A549 (cell line): Measurements from ENCODE around the gene HPF1. TPM values are rescaled to one million over a fixed set of nuclear protein-coding genes. Genes with fewer than 3 reads are reported as not detected.

Experiments used
- ATAC-seq, 2 experiments: fragments of 200-7000 bp in 1 of 2; fragments of >200 bp in 1 of 2; cut with Nextera tagmentation in 1 of 2; cut with Tn5 transposase in 1 of 2; 3 replicates each; pipeline versions ENCODE4 v1.8.0 to v1.9.1; 2018 to 2020; ENCODE audit warnings: mild to moderate bottlenecking in 1 of 2, moderate library complexity in 1 of 2
- CTCF ChIA-PET: fragments of 300-600 bp; sonication (Branson Sonifier 250); formaldehyde crosslinking; extraction: SDS; loops from one replicate; lab custom pipeline; 2021; ENCODE audit warnings: antibody characterized with exemption, inconsistent platforms; lab: Yijun Ruan, JAX
- POLR2A ChIA-PET: fragments of 350-600 bp; formaldehyde crosslinking; extraction: SDS; loops from one replicate; lab custom pipeline; 2021; ENCODE audit warnings: antibody characterized with exemption, inconsistent platforms; lab: Yijun Ruan, JAX
- DNase-seq, 2 experiments: peaks; one replicate each; pipeline versions ENCODE4 v3.0.0 to v3.0.0-alpha.2; 2011 to 2016; ENCODE audit warnings: low read depth in 1 of 2, low spot score in 1 of 2
- FAIRE-seq: peaks from 2 replicates; lab custom pipeline; 2011; peaks lifted over from hg19 to GRCh38; lab: Jason Lieb, UNC
- H3K27ac ChIP-seq, 2 experiments: fragments of >200 bp; sonication (Bioruptor Twin); formaldehyde crosslinking; 3 replicates each; pipeline ENCODE4 v1.5.1; 2016 to 2017
- H3K4me1 ChIP-seq: fragments of >200 bp; sonication (Bioruptor Twin); formaldehyde crosslinking; 3 replicates; pipeline ENCODE4 v1.6.1; 2016
- H3K4me2 ChIP-seq: fragments of >200 bp; sonication (Bioruptor Twin); formaldehyde crosslinking; 3 replicates; pipeline ENCODE4 v1.6.1; 2016
- H3K4me3 ChIP-seq: fragments of >200 bp; sonication (Bioruptor Twin); formaldehyde crosslinking; 3 replicates; pipeline ENCODE4 v1.5.1; 2016
- H3K9me3 ChIP-seq: fragments of >200 bp; sonication (Bioruptor Twin); formaldehyde crosslinking; 3 replicates; pipeline ENCODE4 v1.6.1; 2016
- BHLHE40 ChIP-seq: IDR thresholded peaks from 2 replicates; pipeline ENCODE4 v1.6.1; 2012; ENCODE audit warnings: low read depth, low read length, inconsistent platforms
- CBX8 ChIP-seq: fragments of 200-600 bp; sonication (generic); IDR thresholded peaks from 2 replicates; pipeline ENCODE4 v1.6.1; 2016
- CTCF ChIP-seq: fragments of >200 bp; sonication (Bioruptor Twin); formaldehyde crosslinking; IDR thresholded peaks from 3 replicates; pipeline ENCODE4 v1.5.1; 2016
- EHF ChIP-seq: fragments of 250-450 bp; sonication (Bioruptor Pico); IDR thresholded peaks from 2 replicates; pipeline ENCODE4 v1.5.0; 2020; ENCODE audit warnings: mild to moderate bottlenecking
- EHMT2 ChIP-seq: fragments of 200-600 bp; sonication (generic); IDR thresholded peaks from 2 replicates; pipeline ENCODE4 v1.6.1; 2016; ENCODE audit warnings: antibody characterized with exemption, low read depth, mild to moderate bottlenecking, moderate library complexity
- EP300 ChIP-seq, 2 experiments: fragments of >200 bp; sonication (Bioruptor Twin); formaldehyde crosslinking; IDR thresholded peaks; 2 replicates in 1 of 2; 3 replicates in 1 of 2; pipeline ENCODE4 v1.6.1; 2016 to 2017
- ESRRA ChIP-seq: fragments of 150-350 bp; IDR thresholded peaks from 2 replicates; pipeline ENCODE4 v1.6.1; 2014; ENCODE audit warnings: mild to moderate bottlenecking, low read length, borderline replicate concordance
- FOSB ChIP-seq: fragments of 250-450 bp; sonication (Bioruptor Pico); IDR thresholded peaks from 2 replicates; pipeline ENCODE4 v1.5.0; 2020; ENCODE audit warnings: mild to moderate bottlenecking, moderate library complexity
- HEYL ChIP-seq: fragments of 250-450 bp; sonication (Bioruptor Pico); IDR thresholded peaks from 2 replicates; pipeline ENCODE4 v1.8.0; 2021; ENCODE audit warnings: mild to moderate bottlenecking, moderate library complexity
- HOXB13 ChIP-seq: fragments of 250-450 bp; sonication (Bioruptor Pico); IDR thresholded peaks from 2 replicates; pipeline ENCODE4 v1.5.0; 2020; ENCODE audit warnings: low read depth, mild to moderate bottlenecking, moderate library complexity
- KDM1A ChIP-seq: fragments of 200-600 bp; sonication (generic); IDR thresholded peaks from 2 replicates; pipeline ENCODE4 v1.6.1; 2016; ENCODE audit warnings: low read depth, mild to moderate bottlenecking
- KDM5A ChIP-seq: fragments of 200-600 bp; sonication (generic); IDR thresholded peaks from 2 replicates; pipeline ENCODE4 v1.6.1; 2016; ENCODE audit warnings: antibody characterized with exemption, mild to moderate bottlenecking
- MAFK ChIP-seq: fragments of 450-650 bp; IDR thresholded peaks from 2 replicates; pipeline ENCODE4 v1.6.1; 2014; ENCODE audit not compliant: partially characterized antibody
- MYC ChIP-seq: IDR thresholded peaks from 2 replicates; pipeline ENCODE4 v1.6.1; 2012; ENCODE audit warnings: mild to moderate bottlenecking, inconsistent platforms, low read length, improper control_type of control experiment, borderline replicate concordance
- NPAS2 ChIP-seq: fragments of 250-450 bp; sonication (Bioruptor Pico); IDR thresholded peaks from 2 replicates; pipeline ENCODE4 v1.8.0; 2022; ENCODE audit warnings: mild to moderate bottlenecking, moderate library complexity, borderline replicate concordance
- PBX3 ChIP-seq: IDR thresholded peaks from 2 replicates; pipeline ENCODE4 v1.6.1; 2012
- SMC3 ChIP-seq: fragments of >200 bp; sonication (Bioruptor Twin); formaldehyde crosslinking; IDR thresholded peaks from 3 replicates; pipeline ENCODE4 v1.6.1; 2018; ENCODE audit warnings: inconsistent platforms
- SREBF2 ChIP-seq: fragments of 450-650 bp; IDR thresholded peaks from 2 replicates; pipeline ENCODE4 v1.6.1; 2014; ENCODE audit warnings: mild to moderate bottlenecking, moderate library complexity
- TP53 ChIP-seq: fragments of 250-450 bp; sonication (Bioruptor Pico); IDR thresholded peaks from 2 replicates; pipeline ENCODE4 v1.5.0; 2021; ENCODE audit warnings: mild to moderate bottlenecking, moderate library complexity
- USF2 ChIP-seq: fragments of 450-650 bp; IDR thresholded peaks from 2 replicates; pipeline ENCODE4 v1.6.1; 2014; ENCODE audit warnings: antibody characterized with exemption
- ZFP36 ChIP-seq: fragments of 450-650 bp; IDR thresholded peaks from 2 replicates; pipeline ENCODE4 v1.6.1; 2014; ENCODE audit warnings: borderline replicate concordance; ENCODE audit not compliant: partially characterized antibody
- ZNF302 ChIP-seq: fragments of 250-450 bp; sonication (Bioruptor Pico); IDR thresholded peaks from 2 replicates; pipeline ENCODE4 v1.9.0; 2021; ENCODE audit warnings: inconsistent platforms, mild to moderate bottlenecking, moderate library complexity
- ZSCAN20 ChIP-seq: fragments of 250-450 bp; sonication (Bioruptor Pico); IDR thresholded peaks from 2 replicates; pipeline ENCODE4 v1.8.0; 2022; ENCODE audit warnings: mild to moderate bottlenecking, moderate library complexity
- WGBS: methylation state at CpG from one replicate; pipeline ENCODE4 v1.1.6; 2017; ENCODE audit errors: missing lambda C conversion rate; 5-methylcytosine and 5-hydroxymethylcytosine counted together
- polyA plus RNA-seq, 4 experiments: library from polyadenylated mRNA; depleted of rRNA in 3 of 4; stranded (reverse); fragments of >200 nt; fragmentation: RNase III in 1 of 4; extraction: RNeasy Plus Mini Kit Qiagen cat#74134 plus additional on column Dnase treatment in 1 of 4; gene quantifications; 2 replicates in 3 of 4; 3 replicates in 1 of 4; pipeline ENCODE4 v1.2.3, GENCODE V29; 2011 to 2017

The HPF1 gene
- polyA plus RNA-seq, 2 of the 4 experiments (the other 2 are of a cell fraction): 23.4 to 33.7 TPM

GRCh38 chr4:169802873-169803272 lies 45.1 kb upstream of the HPF1 start:
- 73% methylated on average over 1 of the region's 1 CpG for WGBS
- ATAC-seq (no peak), FAIRE-seq (no peak), DNase-seq (no peak)
- CTCF ChIA-PET: no interaction called here
- 0 out of 3 replicates have a peak, but pooled peaks cover 6% of the 10 kb centered on the region for H3K9me3 ChIP-seq
- H3K4me1 ChIP-seq: no peaks in the 10 kb centered on the region
- H3K27ac ChIP-seq: no peak overlapping the region
- H3K4me3 ChIP-seq: no peak overlapping the region
- TF ChIP-seq MYC (no peak), KDM5A (no peak), HEYL (CRISPR knock-in tag) (no peak), ZSCAN20 (CRISPR knock-in tag) (no peak), SMC3 (no peak), TP53 (CRISPR knock-in tag) (no peak), EHMT2 (no peak), CTCF (no peak), USF2 (no peak), CBX8 (no peak), PBX3 (no peak), HOXB13 (CRISPR knock-in tag) (no peak), ZFP36 (no peak), MAFK (no peak), FOSB (CRISPR knock-in tag) (no peak), EP300 (IDR thresholded peaks at IDR 0.05) (no peak), EHF (no peak), ESRRA (no peak)
- no peak overlapping the region for H3K4me2 ChIP-seq
- POLR2A ChIA-PET: no interaction called here

GRCh38 chr4:169800541-169800940 lies 42.8 kb upstream of the HPF1 start:
- H3K27ac ChIP-seq: no peak overlapping the region
- DNase-seq: no peak
- H3K4me1 ChIP-seq: peaks cover 4% of the 10 kb centered on the region
- ChIA-PET POLR2A (no interaction called here), CTCF (no interaction called here)
- TF ChIP-seq NPAS2 (CRISPR knock-in tag) (no peak), MAFK (no peak), SREBF2 (no peak), MYC (no peak)
- FAIRE-seq: no peak
- H3K4me3 ChIP-seq: no peak overlapping the region
- WGBS: 81% methylated on average over 3 of the region's 3 CpGs
- H3K9me3 ChIP-seq: 0 out of 3 replicates have a peak, but pooled peaks cover under 1% of the 10 kb centered on the region
- no peak for ATAC-seq
- no peak overlapping the region for H3K4me2 ChIP-seq

GRCh38 chr4:169799260-169799659 lies 41.5 kb upstream of the HPF1 start:
- ATAC-seq (no peak), DNase-seq (no peak), FAIRE-seq (no peak)
- H3K4me1 ChIP-seq: peaks cover 9% of the 10 kb centered on the region
- H3K4me3 ChIP-seq: no peak overlapping the region
- ChIA-PET POLR2A (no interaction called here), CTCF (interaction anchor here (1.5 kb wide), 1 partner anchor 11 kb away, joined by 10 read pairs; no protein-coding TSS in a partner anchor)
- WGBS: 68% methylated on average over 4 of the region's 4 CpGs
- H3K9me3 ChIP-seq: no peaks in the 10 kb centered on the region
- no peak overlapping the region for H3K27ac ChIP-seq
- TF ChIP-seq ZNF302 (CRISPR knock-in tag) (no peak), KDM1A (no peak), MAFK (peak; percentile 67), BHLHE40 (no peak)
- no peak overlapping the region for H3K4me2 ChIP-seq
